CD8-positive, alpha-beta memory T cell (primary cell): Measurements from ENCODE around the gene ATRNL1. TPM values are rescaled to one million over a fixed set of nuclear protein-coding genes. Genes with fewer than 3 reads are reported as not detected.
A peak's percentile ranks its signal among the peaks of the same experiment; 100 is the strongest.

Experiments
- CTCF ChIA-PET: fragments of 350-600 bp; sonication (Branson Sonifier 250); formaldehyde crosslinking; loops from one replicate; lab custom pipeline; 2021; ENCODE audit warnings: antibody characterized with exemption; lab: Charles Lee
- POLR2A ChIA-PET: fragments of 350-600 bp; sonication (Branson Sonifier 250); formaldehyde crosslinking; loops from one replicate; lab custom pipeline; 2021; ENCODE audit warnings: antibody characterized with exemption; lab: Charles Lee
- DNase-seq, 5 donors: peaks; one replicate each; pipeline versions ENCODE4 v3.0.0 to v3.0.0-alpha.2; 2020 to 2022; ENCODE audit warnings: mixed read lengths in 1 of 5
- H3K27ac ChIP-seq: one replicate; pipeline ENCODE4 v1.7.0; 2013; ENCODE audit warnings: low read depth, mild to moderate bottlenecking, low read length, moderate library complexity
- H3K27me3 ChIP-seq: 2 replicates; pipeline ENCODE4 v1.7.0; 2013; ENCODE audit warnings: low read length, mild to moderate bottlenecking; ENCODE audit not compliant: insufficient read depth, poor library complexity, severe bottlenecking
- H3K36me3 ChIP-seq: 2 replicates; pipeline ENCODE4 v1.7.0; 2013; ENCODE audit warnings: mild to moderate bottlenecking, low read length, moderate library complexity; ENCODE audit not compliant: insufficient read depth
- H3K4me1 ChIP-seq: 2 replicates; pipeline ENCODE4 v1.7.0; 2013; ENCODE audit warnings: mild to moderate bottlenecking, low read length, moderate library complexity; ENCODE audit not compliant: insufficient read depth
- H3K4me3 ChIP-seq: 2 replicates; pipeline ENCODE4 v1.7.0; 2013; ENCODE audit warnings: mild to moderate bottlenecking, low read length
- H3K9me3 ChIP-seq: 2 replicates; pipeline ENCODE4 v1.7.0; 2013; ENCODE audit warnings: mild to moderate bottlenecking, low read length
- H3K27ac Mint-ChIP-seq, 8 donors: one replicate each; pipeline ENCODE4 v1.8.0; 2020 to 2021; ENCODE audit warnings: mixed read lengths in 8 of 8, mild to moderate bottlenecking in 6 of 8, inconsistent platforms in 3 of 8, moderate library complexity in 3 of 8
- H3K27me3 Mint-ChIP-seq, 2 donors: one replicate each; pipeline ENCODE4 v1.8.0; 2020 to 2021; ENCODE audit warnings: mixed read lengths in 2 of 2, mild to moderate bottlenecking in 1 of 2, moderate library complexity in 1 of 2
- H3K36me3 Mint-ChIP-seq, 3 donors: one replicate each; pipeline ENCODE4 v1.8.0; 2020 to 2021; ENCODE audit warnings: mixed read lengths in 3 of 3, inconsistent platforms in 1 of 3, mild to moderate bottlenecking in 1 of 3
- H3K4me1 Mint-ChIP-seq, 3 donors: one replicate each; pipeline ENCODE4 v1.8.0; 2020 to 2021; ENCODE audit warnings: mixed read lengths in 3 of 3, inconsistent platforms in 1 of 3, mild to moderate bottlenecking in 1 of 3
- H3K4me3 Mint-ChIP-seq, 7 donors: one replicate each; pipeline ENCODE4 v1.8.0; 2020 to 2021; ENCODE audit warnings: mixed read lengths in 7 of 7, mild to moderate bottlenecking in 6 of 7, moderate library complexity in 4 of 7, inconsistent platforms in 2 of 7
- H3K9me3 Mint-ChIP-seq, 5 donors: one replicate each; pipeline ENCODE4 v1.8.0; 2020 to 2022; ENCODE audit warnings: mixed read lengths in 5 of 5, mild to moderate bottlenecking in 3 of 5, moderate library complexity in 2 of 5, inconsistent platforms in 1 of 5
- polyA plus RNA-seq: library from polyadenylated mRNA; unstranded; fragments of 300-500 nt; fragmentation: Illumina TruSeq; gene quantifications from one replicate; pipeline ENCODE4 v1.2.3, GENCODE V29; 2021
- total RNA-seq, 2 experiments: library from RNA; stranded (reverse); gene quantifications; one replicate each; pipeline ENCODE4 v1.2.3, GENCODE V29; 2021

The ATRNL1 gene
- total and polyA plus RNA-seq, 3 experiments from 2014 or later: not detected

DNA sequence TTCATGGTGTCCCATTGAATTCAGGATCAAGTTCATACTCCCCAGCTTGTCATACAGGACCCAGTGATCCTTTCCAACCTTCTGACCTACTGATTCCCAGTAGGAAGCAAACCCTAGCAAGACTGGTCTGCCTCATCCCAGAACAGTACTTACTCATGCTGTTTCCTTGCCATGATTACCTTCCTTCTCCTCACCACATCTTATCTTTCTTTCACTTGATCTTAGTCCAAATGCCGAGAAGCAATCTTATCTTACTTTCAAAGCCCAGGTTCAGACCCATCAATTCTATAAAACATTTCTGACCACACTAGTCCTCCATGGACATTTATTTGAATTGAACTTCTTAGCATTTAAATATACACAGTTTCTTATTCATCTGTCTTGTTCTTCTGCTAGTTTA lies 26.6 kb upstream of the ATRNL1 start:
- H3K36me3 ChIP-seq: no peaks in the 10 kb centered on the region

GRCh38 chr10:115073796-115074195 lies 19.4 kb upstream of the ATRNL1 start:
- no peaks in the 10 kb centered on the region for H3K36me3 Mint-ChIP-seq
- ChIA-PET CTCF (no interaction called here), POLR2A (no interaction called here)
- H3K27me3 Mint-ChIP-seq: peaks cover 15 to 41% of the 10 kb centered on the region in 2 donors
- no peak for DNase-seq
- Histone ChIP-seq H3K27ac (no peak overlapping the region), H3K4me3 (no peak overlapping the region), H3K36me3 (no peaks in the 10 kb centered on the region), H3K4me1 (no peaks in the 10 kb centered on the region), H3K9me3 (no peaks in the 10 kb centered on the region), H3K27me3 (no peaks in the 10 kb centered on the region)
- H3K4me3 Mint-ChIP-seq: no peak overlapping the region
- H3K4me1 Mint-ChIP-seq: no peaks in the 10 kb centered on the region
- H3K27ac Mint-ChIP-seq: no peak overlapping the region
- peaks cover 0 to 2% (median 0%) of the 10 kb centered on the region in 5 donors for H3K9me3 Mint-ChIP-seq

More for the DNA sequence above, 26.6 kb upstream of the ATRNL1 start:
- no peak overlapping the region for H3K27ac Mint-ChIP-seq
- no peaks in the 10 kb centered on the region for H3K36me3 Mint-ChIP-seq
- H3K27ac ChIP-seq: no peak overlapping the region
- ChIA-PET POLR2A (no interaction called here), CTCF (no interaction called here)
- H3K4me1 Mint-ChIP-seq: no peaks in the 10 kb centered on the region
- H3K9me3 Mint-ChIP-seq: no peaks in the 10 kb centered on the region
- H3K4me3 Mint-ChIP-seq: no peak overlapping the region
- H3K4me1 ChIP-seq: no peaks in the 10 kb centered on the region
- peaks cover 17 to 45% of the 10 kb centered on the region in 2 donors for H3K27me3 Mint-ChIP-seq
- no peak for DNase-seq
- H3K27me3 ChIP-seq: no peaks in the 10 kb centered on the region
- H3K9me3 ChIP-seq: no peaks in the 10 kb centered on the region
- no peak overlapping the region for H3K4me3 ChIP-seq

GRCh38 chr10:115082506-115082905 lies 10.7 kb upstream of the ATRNL1 start:
- Histone ChIP-seq H3K4me3 (no peak overlapping the region), H3K4me1 (no peaks in the 10 kb centered on the region), H3K27ac (no peak overlapping the region), H3K9me3 (no peaks in the 10 kb centered on the region), H3K27me3 (no peaks in the 10 kb centered on the region), H3K36me3 (no peaks in the 10 kb centered on the region)
- Mint-ChIP-seq H3K4me1 (no peaks in the 10 kb centered on the region), H3K27me3 (peaks cover 6 to 18% of the 10 kb centered on the region in 2 donors), H3K27ac (no peak overlapping the region), H3K36me3 (no peaks in the 10 kb centered on the region), H3K4me3 (no peak overlapping the region), H3K9me3 (peaks cover 0 to 17% (median 12%) of the 10 kb centered on the region in 5 donors)
- ChIA-PET POLR2A (no interaction called here), CTCF (no interaction called here)
- DNase-seq: no peak

DNA sequence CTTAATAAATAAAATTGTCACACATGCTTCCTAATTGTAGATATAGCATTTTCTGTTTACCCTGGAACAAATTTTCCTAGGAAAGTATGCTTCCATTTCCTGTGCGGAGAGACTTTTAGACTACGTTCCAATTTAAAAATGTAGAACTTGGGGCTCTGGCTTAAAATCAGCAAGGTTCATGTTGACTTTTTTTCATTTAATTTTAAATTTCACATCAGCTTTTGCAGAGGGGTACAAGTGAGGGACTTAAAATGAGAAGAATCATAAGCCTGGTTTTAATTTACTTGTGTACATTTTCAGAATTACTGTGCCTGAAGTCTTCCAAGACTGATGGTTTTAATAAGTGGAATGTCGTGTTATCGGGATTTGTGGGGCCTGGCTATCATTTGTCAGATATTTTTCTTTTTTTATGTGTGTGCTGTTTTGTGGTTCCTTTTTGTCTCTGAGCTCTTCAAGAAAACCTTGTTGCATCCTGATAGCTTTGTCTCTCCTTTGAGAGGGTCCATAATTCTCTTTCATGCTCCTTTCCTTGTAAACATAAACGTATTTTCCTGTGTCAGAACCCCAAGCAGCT lies 8.8 kb upstream of the ATRNL1 start:
- Mint-ChIP-seq H3K9me3 (peaks cover 3 to 18% (median 12%) of the 10 kb centered on the region in 5 donors), H3K36me3 (no peaks in the 10 kb centered on the region), H3K27me3 (peaks cover 5 to 14% of the 10 kb centered on the region in 2 donors), H3K4me1 (no peaks in the 10 kb centered on the region), H3K27ac (no peak overlapping the region), H3K4me3 (no peak overlapping the region)
- H3K27me3 ChIP-seq: no peaks in the 10 kb centered on the region
- CTCF ChIA-PET: no interaction called here
- no peaks in the 10 kb centered on the region for H3K9me3 ChIP-seq
- POLR2A ChIA-PET: no interaction called here
- H3K4me3 ChIP-seq: no peak overlapping the region
- DNase-seq: no peak
- H3K36me3 ChIP-seq: no peaks in the 10 kb centered on the region
- H3K27ac ChIP-seq: no peak overlapping the region
- H3K4me1 ChIP-seq: no peaks in the 10 kb centered on the region

DNA sequence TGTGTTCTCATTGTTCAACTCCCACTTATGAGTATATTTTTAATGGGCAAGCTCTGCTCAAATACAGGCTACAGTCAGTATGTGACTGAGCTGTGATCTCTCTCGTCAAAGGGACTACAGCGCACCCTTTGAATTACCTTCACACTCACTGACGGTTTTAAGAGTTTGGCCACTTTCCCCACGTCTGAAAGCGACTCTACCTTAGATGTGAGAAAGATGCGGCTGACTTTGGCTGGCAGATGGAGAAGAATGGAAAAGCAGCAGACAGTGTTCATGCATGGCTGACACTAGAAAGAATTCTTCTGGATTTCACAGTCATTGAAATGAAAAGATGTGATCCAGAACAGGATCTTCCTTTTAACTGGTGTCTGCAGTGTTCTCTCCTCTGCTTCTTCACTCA lies 2.0 kb upstream of the ATRNL1 start:
- H3K27ac ChIP-seq: no peak overlapping the region
- Mint-ChIP-seq H3K27me3 (peaks cover 35 to 51% of the 10 kb centered on the region in 2 donors), H3K27ac (no peak overlapping the region), H3K9me3 (peaks cover 2 to 13% (median 6%) of the 10 kb centered on the region in 5 donors), H3K4me3 (peak overlapping the region in 4 of 7 donors; percentile 54 to 90 (median 82)), H3K36me3 (peaks cover 0 to 4% (median 0%) of the 10 kb centered on the region in 3 donors), H3K4me1 (peaks cover 6 to 19% (median 17%) of the 10 kb centered on the region in 3 donors)
- ChIA-PET CTCF (no interaction called here), POLR2A (no interaction called here)
- no peak for DNase-seq
- H3K4me1 ChIP-seq: no peaks in the 10 kb centered on the region
- no peak overlapping the region for H3K4me3 ChIP-seq
- peaks cover 6% of the 10 kb centered on the region for H3K27me3 ChIP-seq
- H3K36me3 ChIP-seq: no peaks in the 10 kb centered on the region
- H3K9me3 ChIP-seq: no peaks in the 10 kb centered on the region

- Histone ChIP-seq H3K4me1 (no peaks in the 10 kb centered on the region), H3K4me3 (no peak overlapping the region), H3K27me3 (peaks cover 6% of the 10 kb centered on the region), H3K9me3 (no peaks in the 10 kb centered on the region), H3K27ac (no peak overlapping the region), H3K36me3 (no peaks in the 10 kb centered on the region)
- CTCF ChIA-PET: no interaction called here
- Mint-ChIP-seq H3K4me1 (peaks cover 6 to 19% (median 17%) of the 10 kb centered on the region in 3 donors), H3K27me3 (peaks cover 35 to 52% of the 10 kb centered on the region in 2 donors), H3K9me3 (peaks cover 2 to 7% (median 5%) of the 10 kb centered on the region in 5 donors), H3K4me3 (peak overlapping the region; percentile 76 to 90 (median 81)), H3K27ac (no peak overlapping the region), H3K36me3 (peaks cover 0 to 4% (median 0%) of the 10 kb centered on the region in 3 donors)
- POLR2A ChIA-PET: no interaction called here
- no peak for DNase-seq
Observed at GRCh38 chr10:115092258-115092554, 959 bp upstream of the ATRNL1 start.

GRCh38 chr10:115092555-115093285 lies 445 bp upstream of the ATRNL1 start:
- POLR2A ChIA-PET: no interaction called here
- H3K27me3 Mint-ChIP-seq: peaks cover 35 to 52% of the 10 kb centered on the region in 2 donors
- CTCF ChIA-PET: no interaction called here
- H3K4me3 Mint-ChIP-seq: peak overlapping the region; percentile 76 to 90 (median 81)
- Histone ChIP-seq H3K4me1 (no peaks in the 10 kb centered on the region), H3K27me3 (peaks cover 6% of the 10 kb centered on the region), H3K27ac (no peak overlapping the region), H3K9me3 (no peaks in the 10 kb centered on the region), H3K4me3 (no peak overlapping the region), H3K36me3 (no peaks in the 10 kb centered on the region)
- peaks cover 2 to 5% (median 3%) of the 10 kb centered on the region in 5 donors for H3K9me3 Mint-ChIP-seq
- DNase-seq: peak in 3 of 5 donors; percentile 20 to 41 (median 20)
- H3K27ac Mint-ChIP-seq: no peak overlapping the region
- H3K4me1 Mint-ChIP-seq: peaks cover 6 to 19% (median 17%) of the 10 kb centered on the region in 3 donors
- peaks cover 0 to 4% (median 0%) of the 10 kb centered on the region in 3 donors for H3K36me3 Mint-ChIP-seq

- H3K27ac Mint-ChIP-seq: peak overlapping the region in 1 of 8 donors; percentile 2
- Histone ChIP-seq H3K4me1 (no peaks in the 10 kb centered on the region), H3K27ac (no peak overlapping the region), H3K9me3 (no peaks in the 10 kb centered on the region), H3K4me3 (no peak overlapping the region), H3K36me3 (no peaks in the 10 kb centered on the region), H3K27me3 (peaks cover 6% of the 10 kb centered on the region)
- peaks cover 6 to 19% (median 17%) of the 10 kb centered on the region in 3 donors for H3K4me1 Mint-ChIP-seq
- peaks cover 0 to 4% (median 0%) of the 10 kb centered on the region in 3 donors for H3K36me3 Mint-ChIP-seq
- DNase-seq: no peak
- H3K27me3 Mint-ChIP-seq: peaks cover 33 to 54% of the 10 kb centered on the region in 2 donors
- peak overlapping the region; percentile 34 to 69 (median 61) for H3K4me3 Mint-ChIP-seq
- H3K9me3 Mint-ChIP-seq: peaks cover 0 to 2% (median 0%) of the 10 kb centered on the region in 5 donors
- ChIA-PET CTCF (no interaction called here), POLR2A (no interaction called here)
Observed at GRCh38 chr10:115093776-115094408, 727 bp downstream of the ATRNL1 start.
